ENCODE data around the gene ZBTB39.

GRCh38 chr12:57049119-57049446 is 42.7 kb upstream of the ZBTB39 start:
- TF ChIP-seq EP300 (IDR thresholded peaks at IDR 0.05; ENCODE audit: borderline replicate concordance) = no peak
- no peak for TF ChIP-seq RAD21 (IDR thresholded peaks at IDR 0.05; ENCODE audit: low read depth)
- TF ChIP-seq EGR1 (IDR thresholded peaks at IDR 0.05) = no peak
- TF ChIP-seq MAX (IDR thresholded peaks at IDR 0.05) = no peak
- TF ChIP-seq CREB1 (IDR thresholded peaks at IDR 0.05; ENCODE audit: low read depth) = no peak
- TF ChIP-seq TCF12 (IDR thresholded peaks at IDR 0.05; ENCODE audit: low read depth) = no peak
- TF ChIP-seq FOXM1 (IDR thresholded peaks at IDR 0.05; ENCODE audit: borderline replicate concordance, low read depth) = no peak
- no peak for TF ChIP-seq ZBTB7A (IDR thresholded peaks at IDR 0.05; ENCODE audit: low read depth)
- no peak for TF ChIP-seq REST (IDR thresholded peaks at IDR 0.05; ENCODE audit: low read depth)
- no peak for TF ChIP-seq YY1 (IDR thresholded peaks at IDR 0.05; ENCODE audit: low read depth)
- TF ChIP-seq, protein P1, sequence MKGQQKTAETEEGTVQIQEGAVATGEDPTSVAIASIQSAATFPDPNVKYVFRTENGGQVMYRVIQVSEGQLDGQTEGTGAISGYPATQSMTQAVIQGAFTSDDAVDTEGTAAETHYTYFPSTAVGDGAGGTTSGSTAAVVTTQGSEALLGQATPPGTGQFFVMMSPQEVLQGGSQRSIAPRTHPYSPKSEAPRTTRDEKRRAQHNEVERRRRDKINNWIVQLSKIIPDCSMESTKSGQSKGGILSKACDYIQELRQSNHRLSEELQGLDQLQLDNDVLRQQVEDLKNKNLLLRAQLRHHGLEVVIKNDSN (IDR thresholded peaks at IDR 0.05) = no peak
